ENCODE measurements around the gene COL23A1.

COL23A1 gene

DNA sequence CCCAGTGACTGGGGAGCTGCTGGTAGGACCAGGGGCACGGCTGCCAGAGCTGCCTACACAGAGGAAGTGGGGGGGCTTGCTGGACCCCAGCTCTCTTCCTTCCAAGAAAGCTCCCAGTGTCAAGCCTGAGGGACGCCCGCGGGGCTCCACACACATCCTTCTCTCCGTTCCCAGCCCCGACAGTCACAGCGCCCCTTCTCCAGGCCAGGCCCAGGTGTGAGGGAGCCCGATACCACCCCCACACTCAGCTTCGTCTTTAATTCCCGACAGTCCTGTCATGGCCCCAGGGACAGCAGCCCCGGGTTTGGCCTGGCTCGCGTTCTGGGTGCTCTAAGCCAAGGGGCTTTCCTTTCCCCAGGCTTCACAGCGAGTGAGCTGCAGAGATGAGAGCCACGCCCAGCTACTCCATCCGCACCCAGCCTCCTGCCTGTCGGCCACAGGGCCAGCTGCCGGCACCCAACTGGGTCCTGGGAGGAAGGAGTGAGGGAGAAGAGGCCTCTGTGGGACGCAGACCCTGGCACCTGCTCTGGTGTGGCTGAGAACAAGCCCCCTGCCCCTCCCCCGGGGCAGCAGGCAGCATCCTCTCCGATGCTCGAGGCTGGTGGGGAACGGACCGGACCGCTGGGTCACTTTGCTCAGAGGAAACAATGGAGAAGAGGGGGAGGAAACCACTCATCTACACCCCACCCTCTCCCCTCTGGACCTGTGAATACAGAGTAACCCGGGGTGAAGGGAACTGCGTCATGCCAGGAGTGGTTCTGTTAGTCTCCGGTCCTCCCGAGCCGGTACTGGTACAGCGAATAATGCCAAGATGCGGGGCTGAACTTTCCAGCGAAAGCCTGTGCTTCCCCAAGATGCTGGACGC is 303.7 kb downstream of the COL23A1 start:
- Histone ChIP-seq H2BK120ac (ENCODE audit: low read depth, low read length) (no peak overlapping the region), H3K27me3 (ENCODE audit: control insufficient read depth in 3 of 3, insufficient read depth in 3 of 3, low read depth in 1 of 3, low read length in 3 of 3) (peaks cover 0 to 2% (median 0%) of the 10 kb centered on the region in 3 experiments)
- no CpG with 5 or more reads among the region's 34 CpGs for WGBS, 2 donors (ENCODE audit: extremely low coverage in 2 of 2, insufficient read length in 2 of 2, insufficient replicate concordance in 1 of 2)

DNA sequence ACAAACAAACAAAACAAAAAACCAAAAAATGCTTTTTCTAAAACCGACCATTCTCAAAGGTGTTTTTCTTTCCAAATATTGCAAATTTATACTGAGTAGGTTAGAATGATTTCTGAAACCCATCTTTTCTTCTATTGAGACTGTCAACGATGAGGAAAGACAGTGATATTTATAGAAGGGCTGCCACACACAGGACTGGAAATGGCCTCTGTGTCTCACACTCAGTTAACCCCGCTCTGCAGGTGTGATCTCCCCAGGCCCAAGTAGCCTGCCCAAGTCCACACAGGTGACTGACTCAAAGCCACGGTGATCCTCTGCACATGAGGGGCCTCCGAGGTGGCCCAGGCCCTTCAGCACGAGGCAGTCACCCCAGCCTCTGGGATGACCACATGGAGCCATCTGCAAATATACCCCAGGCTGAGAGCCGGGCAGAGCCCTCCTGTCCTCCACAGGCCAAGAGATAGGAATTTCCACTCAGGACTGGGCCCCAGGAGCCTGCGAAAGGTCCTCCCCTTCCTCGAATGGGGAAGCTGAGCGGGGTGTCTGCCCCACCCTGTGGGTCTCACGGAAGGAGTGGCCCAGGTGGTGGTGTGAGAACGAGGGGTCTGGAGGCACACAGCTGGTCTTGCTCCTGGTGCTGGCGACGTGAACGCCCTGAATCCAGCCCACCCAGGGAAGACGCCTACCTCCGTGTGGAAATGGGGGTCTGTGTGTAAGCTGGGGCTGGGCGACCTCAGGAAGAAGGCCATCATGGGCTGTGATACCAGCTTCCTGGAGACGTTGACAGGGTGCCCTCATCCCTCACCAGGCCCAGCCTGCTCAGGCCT is 304.6 kb downstream of the COL23A1 start:
- H3K79me1 ChIP-seq (ENCODE audit: low read depth, low read length), result no peaks in the 10 kb centered on the region
- no peak for DNase-seq (ENCODE audit: low spot score)
- no peak overlapping the region for H2BK15ac ChIP-seq (ENCODE audit: low read length)
- H2BK12ac ChIP-seq (ENCODE audit: low read length), result no peak overlapping the region
- H3K4me2 ChIP-seq (ENCODE audit: insufficient read depth, low read length, poor library complexity, severe bottlenecking), result no peak overlapping the region
- H4K8ac ChIP-seq (ENCODE audit: low read depth, low read length), result no peak overlapping the region
- H3K4me1 ChIP-seq (ENCODE audit: control insufficient read depth in 2 of 2, insufficient read depth in 1 of 2, low read depth in 1 of 2, low read length in 2 of 2), result peaks cover 0 to 5% of the 10 kb centered on the region in 2 donors
- H3K9ac ChIP-seq (ENCODE audit: low read depth, low read length, poor library complexity), result peak overlapping the region; percentile 3
- no peak overlapping the region for H2BK120ac ChIP-seq (ENCODE audit: low read depth, low read length)
- no peak overlapping the region for H3K18ac ChIP-seq (ENCODE audit: low read length)
- no peak overlapping the region for H3K4me3 ChIP-seq (ENCODE audit: low read length in 2 of 2)
- H3K9me3 ChIP-seq (replicated peaks in 1 of 2; ENCODE audit: control insufficient read depth in 2 of 2, insufficient read depth in 1 of 2, low read depth in 1 of 2, low read length in 2 of 2), result peaks cover 0 to 18% of the 10 kb centered on the region in 2 donors
- H3K27me3 ChIP-seq (ENCODE audit: control insufficient read depth in 3 of 3, insufficient read depth in 3 of 3, low read depth in 1 of 3, low read length in 3 of 3), result peaks cover 0 to 2% (median 0%) of the 10 kb centered on the region in 3 experiments
- H3K14ac ChIP-seq (ENCODE audit: low read length), result no peak overlapping the region
- peak overlapping the region; percentile 16 for H3K23ac ChIP-seq (ENCODE audit: low read depth, low read length, poor library complexity)
- no peaks in the 10 kb centered on the region for H3K36me3 ChIP-seq (replicated peaks in 1 of 2; ENCODE audit: control insufficient read depth in 2 of 2, insufficient read depth in 2 of 2, low read length in 2 of 2)
- H2BK5ac ChIP-seq (ENCODE audit: low read length), result no peak overlapping the region
- no peak overlapping the region for H3K27ac ChIP-seq (replicated peaks; ENCODE audit: low read length)
- WGBS, 2 donors (ENCODE audit: extremely low coverage in 2 of 2, insufficient read length in 2 of 2, insufficient replicate concordance in 1 of 2), result 100% methylated on average over 1 of the region's 19 CpGs; no CpG with 5 or more reads in 1 of the 2 donors
- H2AFZ ChIP-seq (ENCODE audit: low read length), result no peak overlapping the region
- no peak overlapping the region for H3K4ac ChIP-seq (ENCODE audit: low read length)
- no peak overlapping the region for H2AK5ac ChIP-seq (ENCODE audit: low read depth, low read length)
- no peak overlapping the region for H4K91ac ChIP-seq (ENCODE audit: low read depth, low read length, poor library complexity)

More for the DNA sequence above, 303.7 kb downstream of the COL23A1 start:
- Histone ChIP-seq H3K4me3 (ENCODE audit: low read length in 2 of 2) (no peak overlapping the region), H3K27ac (replicated peaks; ENCODE audit: low read length) (no peak overlapping the region), H3K79me1 (ENCODE audit: low read depth, low read length) (no peaks in the 10 kb centered on the region), H3K18ac (ENCODE audit: low read length) (peak overlapping the region; percentile 27), H2BK5ac (ENCODE audit: low read length) (no peak overlapping the region), H4K91ac (ENCODE audit: low read depth, low read length, poor library complexity) (no peak overlapping the region), H3K4ac (ENCODE audit: low read length) (no peak overlapping the region), H4K8ac (ENCODE audit: low read depth, low read length) (no peak overlapping the region), H3K23ac (ENCODE audit: low read depth, low read length, poor library complexity) (peak overlapping the region; percentile 5), H3K4me1 (ENCODE audit: control insufficient read depth in 2 of 2, insufficient read depth in 1 of 2, low read depth in 1 of 2, low read length in 2 of 2) (peaks cover 0 to 6% of the 10 kb centered on the region in 2 donors), H3K9me3 (replicated peaks in 1 of 2; ENCODE audit: control insufficient read depth in 2 of 2, insufficient read depth in 1 of 2, low read depth in 1 of 2, low read length in 2 of 2) (peaks cover 0 to 18% of the 10 kb centered on the region in 2 donors), H2AK5ac (ENCODE audit: low read depth, low read length) (peak overlapping the region; percentile 59), H3K14ac (ENCODE audit: low read length) (peak overlapping the region; percentile 63), H2BK12ac (ENCODE audit: low read length) (no peak overlapping the region), H3K9ac (ENCODE audit: low read depth, low read length, poor library complexity) (peak overlapping the region; percentile 13), H3K36me3 (replicated peaks in 1 of 2; ENCODE audit: control insufficient read depth in 2 of 2, insufficient read depth in 2 of 2, low read length in 2 of 2) (no peaks in the 10 kb centered on the region), H3K4me2 (ENCODE audit: insufficient read depth, low read length, poor library complexity, severe bottlenecking) (no peak overlapping the region), H2BK15ac (ENCODE audit: low read length) (no peak overlapping the region), H2AFZ (ENCODE audit: low read length) (no peak overlapping the region)
- no peak for DNase-seq (ENCODE audit: low spot score)

DNA sequence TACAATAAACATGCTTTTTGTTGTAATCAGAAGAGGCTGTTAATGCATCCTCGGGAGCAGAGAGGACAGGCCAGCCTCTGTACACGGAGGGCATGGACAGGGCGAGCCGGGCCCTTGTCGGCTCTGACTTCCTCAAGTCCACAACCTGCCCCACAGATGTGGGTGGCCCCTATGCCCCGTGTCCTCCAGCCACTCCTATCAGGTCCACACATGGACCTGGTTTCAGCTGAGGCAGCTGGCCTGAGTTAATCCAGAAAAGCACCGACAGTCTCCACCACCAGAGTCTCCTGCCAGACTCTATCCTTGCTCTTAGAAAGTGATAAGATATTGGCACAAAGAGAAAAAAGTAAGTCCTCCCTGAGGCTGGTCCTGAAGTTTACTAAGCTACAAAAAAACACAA is 305.2 kb downstream of the COL23A1 start:
- H3K79me1 ChIP-seq (ENCODE audit: low read depth, low read length), result no peaks in the 10 kb centered on the region
- H3K9me3 ChIP-seq (replicated peaks in 1 of 2; ENCODE audit: control insufficient read depth in 2 of 2, insufficient read depth in 1 of 2, low read depth in 1 of 2, low read length in 2 of 2), result peaks cover 0 to 18% of the 10 kb centered on the region in 2 donors
- H2BK120ac ChIP-seq (ENCODE audit: low read depth, low read length), result no peak overlapping the region
- no peak overlapping the region for H3K9ac ChIP-seq (ENCODE audit: low read depth, low read length, poor library complexity)
- no peak overlapping the region for H3K27ac ChIP-seq (replicated peaks; ENCODE audit: low read length)
- H2BK5ac ChIP-seq (ENCODE audit: low read length), result no peak overlapping the region
- no peak overlapping the region for H3K14ac ChIP-seq (ENCODE audit: low read length)
- no peak overlapping the region for H4K91ac ChIP-seq (ENCODE audit: low read depth, low read length, poor library complexity)
- no peak overlapping the region for H2AK5ac ChIP-seq (ENCODE audit: low read depth, low read length)
- WGBS, 2 donors (ENCODE audit: extremely low coverage in 2 of 2, insufficient read length in 2 of 2, insufficient replicate concordance in 1 of 2), result no CpG with 5 or more reads among the region's 7 CpGs
- peaks cover 3 to 5% of the 10 kb centered on the region in 2 donors for H3K4me1 ChIP-seq (ENCODE audit: control insufficient read depth in 2 of 2, insufficient read depth in 1 of 2, low read depth in 1 of 2, low read length in 2 of 2)
- H3K18ac ChIP-seq (ENCODE audit: low read length), result no peak overlapping the region
- H3K27me3 ChIP-seq (ENCODE audit: control insufficient read depth in 3 of 3, insufficient read depth in 3 of 3, low read depth in 1 of 3, low read length in 3 of 3), result no peaks in the 10 kb centered on the region
- no peak overlapping the region for H3K23ac ChIP-seq (ENCODE audit: low read depth, low read length, poor library complexity)
- H2BK12ac ChIP-seq (ENCODE audit: low read length), result no peak overlapping the region
- H4K8ac ChIP-seq (ENCODE audit: low read depth, low read length), result no peak overlapping the region
- H3K4me3 ChIP-seq (ENCODE audit: low read length in 2 of 2), result no peak overlapping the region
- H3K36me3 ChIP-seq (replicated peaks in 1 of 2; ENCODE audit: control insufficient read depth in 2 of 2, insufficient read depth in 2 of 2, low read length in 2 of 2), result no peaks in the 10 kb centered on the region
- no peak for DNase-seq (ENCODE audit: low spot score)
- H2BK15ac ChIP-seq (ENCODE audit: low read length), result no peak overlapping the region
- H3K4ac ChIP-seq (ENCODE audit: low read length), result no peak overlapping the region
- no peak overlapping the region for H3K4me2 ChIP-seq (ENCODE audit: insufficient read depth, low read length, poor library complexity, severe bottlenecking)
- H2AFZ ChIP-seq (ENCODE audit: low read length), result no peak overlapping the region

Measured in neuronal stem cell (in vitro differentiated cells).